Heart right ventricle (tissue), 16 donors: Measurements from ENCODE around the gene GIPC3. TPM values are rescaled to one million over a fixed set of nuclear protein-coding genes. Genes with fewer than 3 reads are reported as not detected.

Experiments
- ATAC-seq, 8 donors: fragments of 200-7000 bp; cut with Tn5 transposase; one replicate each; pipeline ENCODE4 v1.9.1; 2020; ENCODE audit warnings: mild to moderate bottlenecking in 8 of 8, moderate library complexity in 8 of 8, moderate number of reproducible peaks in 1 of 8
- DNase-seq, 2 donors: peaks; one replicate each; pipeline ENCODE4 v3.0.0-alpha.2; 2020
- H3K27ac ChIP-seq, 10 donors: fragments of 200-600 bp; sonication (generic) in 2 of 10; one replicate each; pipeline versions ENCODE4 v1.5.0 to v1.8.0; 2020 to 2022; ENCODE audit warnings: mild to moderate bottlenecking in 3 of 10
- H3K27me3 ChIP-seq, 7 donors: fragments of 200-600 bp; one replicate each; pipeline ENCODE4 v1.8.0; 2021 to 2022; ENCODE audit warnings: mild to moderate bottlenecking in 2 of 7
- H3K36me3 ChIP-seq, 9 donors: fragments of 200-600 bp; sonication (generic) in 1 of 9; one replicate each; pipeline versions ENCODE4 v1.5.0 to v1.8.0; 2020 to 2022; ENCODE audit warnings: mild to moderate bottlenecking in 2 of 9
- H3K4me1 ChIP-seq, 9 donors: fragments of 200-600 bp; sonication (generic) in 1 of 9; one replicate each; pipeline versions ENCODE4 v1.5.0 to v1.8.0; 2020 to 2022; ENCODE audit warnings: mild to moderate bottlenecking in 4 of 9
- H3K4me3 ChIP-seq, 10 donors: fragments of 200-600 bp; sonication (generic) in 2 of 10; one replicate each; pipeline versions ENCODE4 v1.5.0 to v1.8.0; 2020 to 2022; ENCODE audit warnings: mild to moderate bottlenecking in 7 of 10, moderate library complexity in 2 of 10
- H3K9me3 ChIP-seq, 11 donors: fragments of 200-600 bp in 10 of 11; sonication (generic) in 2 of 11; one replicate each; pipeline versions ENCODE4 v1.5.0 to v1.8.0; 2013 to 2022; ENCODE audit warnings: mild to moderate bottlenecking in 2 of 11, control low read depth in 1 of 11, moderate library complexity in 1 of 11
- WGBS, 2 donors: extraction: QIAGEN DNeasy Blood & Tissue Kit; methylation state at CpG; one replicate each; pipeline ENCODE4 v1.1.7; 2013; ENCODE audit warnings: inconsistent platforms in 1 of 2; 5-methylcytosine and 5-hydroxymethylcytosine counted together
- intact Hi-C, 10 donors: fragments of 100-400 bp; cut with DNase I; formaldehyde crosslinking; loops; one replicate each; pipeline versions ENCODE4 v1.11.1 to v1.14.2; 2022
- polyA plus RNA-seq, 2 donors: library from polyadenylated mRNA; stranded (reverse); fragments of 200-250 nt; gene quantifications; one replicate each; pipeline ENCODE4 v1.2.3, GENCODE V29; 2013
- total RNA-seq, 10 donors: library from RNA; stranded (reverse); fragmentation: NEBNext Ultra II Directional in 3 of 10; extraction: Animal tissue kit (Norgen Biotek cat#: 25700) in 3 of 10; gene quantifications; one replicate each; pipeline versions ENCODE4 v1.2.1 to v1.2.4, GENCODE V29; 2021 to 2023
- TF ChIP-seq, protein P1 (sequence below), 9 donors: fragments of 200-600 bp; sonication (generic) in 2 of 9; IDR thresholded peaks; one replicate each; pipeline versions ENCODE4 v1.5.0 to v1.8.0; 2021 to 2022; ENCODE audit warnings: antibody characterized with exemption in 9 of 9, mild to moderate bottlenecking in 5 of 9, moderate library complexity in 1 of 9
- donor health status: Arrhythmogenic right ventricular cardiomyopathy.
- donor health status: ischemic (EF 13 %, LVEDD 7.1; RV severe dilation, severe dysfunction).
- donor health status: healthy with polysubstance abuse.
- donor health status: DM: no; HTN: yes; CAD: no.
- donor health status: DM: no; HTN: no; CAD: no.
- donor health status: ischemic (EF 25% LVEDD 6.9; RV normal size, moderate dysfunction).
- donor health status: ischemic (EF 25% LVEDD 5.7; RV mildly dilated, moderate dysfunction).
- donor health status: healthy.
- donor health status: DM: yes; HTN: yes; CAD: no.
- donor health status: Ischemic cardiomyopathy.
- donor health status: ischemic (EF 35%, LVEDD 5.7; RV mildly dilated, moderate dysfunction).
- donor health status: nonischemic (EF 11% LVEDD 7.7; RV severe dilation, severe dysfunction).
- donor health status: DM: yes; HTN: yes; CAD: no.
- donor health status: PGD.
- donor health status: ischemic (EF 29% LVEDD 5.4; RV normal size, mild dysfunction).
- donor health status: nonischemic (EF 23%, LVEDD 6.1; RV moderate dilation, normal function).

GIPC3 gene
- total and polyA plus RNA-seq, 12 donors = 0.90 to 2.8 (median 2.1) TPM

DNA sequence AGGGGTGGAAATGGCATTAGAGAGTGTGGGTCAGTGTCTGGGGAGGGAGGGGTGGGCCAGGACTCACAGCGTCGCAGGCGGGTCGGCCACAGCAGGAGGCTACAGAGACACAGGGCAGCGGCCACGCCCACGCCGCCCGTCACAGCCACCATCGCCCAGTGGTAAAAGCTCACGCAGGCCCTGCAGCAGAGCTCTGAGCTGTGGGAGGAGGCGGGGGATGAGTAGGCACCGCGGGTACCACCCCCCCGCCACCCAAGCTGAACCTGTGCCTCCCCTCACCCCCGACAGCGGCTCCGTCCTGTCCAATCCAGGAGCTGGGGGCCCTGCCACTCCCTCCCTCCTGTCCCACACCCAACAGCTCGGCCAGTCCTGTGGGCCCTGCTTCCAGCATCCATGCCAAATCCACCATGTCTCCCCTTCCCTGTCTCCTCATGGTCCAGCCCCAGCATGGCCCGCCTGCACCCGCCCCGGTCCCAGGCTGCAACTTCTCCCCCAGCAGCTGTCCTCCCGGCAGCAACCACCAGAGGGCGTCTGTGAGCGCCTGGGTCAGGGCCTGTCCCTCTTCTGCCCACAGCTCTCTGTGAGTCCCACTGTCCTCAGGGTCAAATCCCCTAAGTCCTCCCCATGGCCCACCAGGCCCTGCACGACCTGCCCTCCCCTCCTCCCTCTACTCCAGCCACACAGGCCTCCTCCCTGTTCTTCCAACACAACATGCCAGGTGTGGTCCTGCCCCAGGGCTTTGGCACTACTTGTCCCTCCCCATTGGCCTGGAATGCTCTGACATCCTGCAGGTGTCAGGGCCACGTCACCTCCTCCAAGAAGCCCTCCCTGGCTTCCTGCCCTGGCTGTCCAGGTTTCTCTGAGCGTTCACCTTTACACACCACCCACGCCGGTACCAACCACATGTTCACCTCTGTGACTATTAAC lies 40.3 kb upstream of the GIPC3 start:
- peaks cover 0 to 61% (median 0%) of the 10 kb centered on the region in 9 donors for H3K36me3 ChIP-seq

DNA sequence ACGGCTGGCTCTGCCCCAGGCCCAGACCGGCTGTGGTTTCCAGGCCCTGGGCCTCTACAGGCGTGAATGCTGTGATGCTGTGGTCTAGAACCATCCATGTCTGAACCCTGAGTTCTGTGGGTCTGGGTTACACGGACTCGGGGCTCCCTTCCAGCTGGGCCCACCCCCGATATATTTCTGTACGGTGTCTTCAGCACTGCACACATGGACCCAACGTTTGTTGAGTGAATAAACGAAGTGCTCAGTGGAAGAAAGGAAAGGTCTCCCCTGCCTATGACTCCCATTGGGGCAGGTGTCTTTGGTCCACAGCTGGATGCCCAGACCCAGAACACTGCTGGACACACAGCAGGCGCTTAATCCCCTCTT lies 39.6 kb upstream of the GIPC3 start:
- TF ChIP-seq, protein P1, sequence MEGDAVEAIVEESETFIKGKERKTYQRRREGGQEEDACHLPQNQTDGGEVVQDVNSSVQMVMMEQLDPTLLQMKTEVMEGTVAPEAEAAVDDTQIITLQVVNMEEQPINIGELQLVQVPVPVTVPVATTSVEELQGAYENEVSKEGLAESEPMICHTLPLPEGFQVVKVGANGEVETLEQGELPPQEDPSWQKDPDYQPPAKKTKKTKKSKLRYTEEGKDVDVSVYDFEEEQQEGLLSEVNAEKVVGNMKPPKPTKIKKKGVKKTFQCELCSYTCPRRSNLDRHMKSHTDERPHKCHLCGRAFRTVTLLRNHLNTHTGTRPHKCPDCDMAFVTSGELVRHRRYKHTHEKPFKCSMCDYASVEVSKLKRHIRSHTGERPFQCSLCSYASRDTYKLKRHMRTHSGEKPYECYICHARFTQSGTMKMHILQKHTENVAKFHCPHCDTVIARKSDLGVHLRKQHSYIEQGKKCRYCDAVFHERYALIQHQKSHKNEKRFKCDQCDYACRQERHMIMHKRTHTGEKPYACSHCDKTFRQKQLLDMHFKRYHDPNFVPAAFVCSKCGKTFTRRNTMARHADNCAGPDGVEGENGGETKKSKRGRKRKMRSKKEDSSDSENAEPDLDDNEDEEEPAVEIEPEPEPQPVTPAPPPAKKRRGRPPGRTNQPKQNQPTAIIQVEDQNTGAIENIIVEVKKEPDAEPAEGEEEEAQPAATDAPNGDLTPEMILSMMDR (IDR thresholded peaks at IDR 0.05) = no peak
- H3K27ac ChIP-seq = no peak overlapping the region
- intact Hi-C loops = loop anchor here in 9 of 10 donors (1.0 to 10.0 kb wide), 6 partner anchors 69 to 162 kb away; partner anchors contain the start of genes TJP3 (in 4 of the 9) and PIP5K1C (in 3 of the 9)
- ATAC-seq (no peak), DNase-seq (no peak)
- peaks cover 0 to 17% (median 0%) of the 10 kb centered on the region in 9 donors for H3K4me1 ChIP-seq
- 81 to 87% methylated on average over 10 of the region's 10 CpGs for WGBS, 2 donors
- H3K36me3 ChIP-seq = peaks cover 0 to 63% (median 0%) of the 10 kb centered on the region in 9 donors
- no peak overlapping the region for H3K4me3 ChIP-seq
- no peaks in the 10 kb centered on the region for H3K27me3 ChIP-seq
- no peaks in the 10 kb centered on the region for H3K9me3 ChIP-seq

More for the DNA sequence above, 40.3 kb upstream of the GIPC3 start:
- WGBS, 2 donors = 68 to 69% methylated on average over 29 to 30 of the region's 30 CpGs
- Histone ChIP-seq H3K4me1 (peaks cover 0 to 17% (median 0%) of the 10 kb centered on the region in 9 donors), H3K9me3 (no peaks in the 10 kb centered on the region), H3K4me3 (no peak overlapping the region), H3K27me3 (no peaks in the 10 kb centered on the region), H3K27ac (no peak overlapping the region)
- ATAC-seq (peak; percentile 51 to 72 (median 68)), DNase-seq (peak; percentile 64 to 83)
- intact Hi-C loops = loop anchor here in 9 of 10 donors (1.0 to 10.0 kb wide), 7 partner anchors 70 to 162 kb away; partner anchors contain the start of genes TJP3 (in 4 of the 9), PIP5K1C (in 3 of the 9) and CACTIN (in 1 of the 9)
- TF ChIP-seq, protein P1 (IDR thresholded peaks at IDR 0.05) = peak; percentile 87 to 98 (median 92)

DNA sequence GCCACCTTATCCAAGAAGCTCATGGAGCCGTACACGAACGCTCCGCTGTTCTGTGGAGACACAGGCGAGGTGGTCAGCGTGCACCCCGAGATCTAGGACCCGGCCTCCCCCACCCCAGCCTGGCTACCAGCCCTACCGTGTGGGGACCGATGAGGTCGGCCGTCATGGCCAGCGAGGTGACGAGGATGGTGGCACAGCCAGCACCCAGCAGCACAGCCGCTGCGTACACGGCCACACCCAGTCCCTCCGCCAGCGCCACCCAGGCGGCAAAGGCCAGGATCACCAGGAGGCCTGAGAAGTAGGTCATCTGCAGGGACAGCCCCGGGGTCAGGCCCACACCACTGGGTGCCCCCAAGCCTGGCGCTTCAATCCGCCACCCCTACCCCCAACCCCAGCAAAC lies 39.2 kb upstream of the GIPC3 start:
- intact Hi-C loops = loop anchor here in 7 of 10 donors (5.0 to 10.0 kb wide), 4 partner anchors 69 to 161 kb away; partner anchors contain the start of genes TJP3 (in 4 of the 7) and PIP5K1C (in 3 of the 7)

DNA sequence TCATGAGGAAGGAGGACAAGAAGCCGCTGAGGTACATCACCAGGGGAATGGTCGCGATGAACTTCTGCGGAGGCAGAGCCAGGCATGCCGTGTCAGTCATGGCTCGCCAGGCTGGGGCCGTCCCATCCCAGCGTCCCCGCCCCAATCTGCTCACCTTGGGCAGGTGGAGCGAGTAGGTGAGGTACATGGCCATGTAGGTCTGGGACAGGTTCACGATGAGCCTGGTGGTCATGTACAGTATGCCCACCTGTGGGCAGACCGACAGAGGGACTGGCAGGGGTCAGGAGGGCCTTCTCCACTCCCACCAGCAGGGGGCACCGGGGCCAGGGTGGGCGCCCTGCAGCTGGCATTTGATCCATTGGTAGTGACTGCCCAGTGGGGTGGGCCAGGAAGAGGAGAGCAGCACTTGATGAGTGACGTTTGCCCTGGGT lies 38.0 kb upstream of the GIPC3 start:
- 89 to 90% methylated on average over 15 of the region's 15 CpGs for WGBS, 2 donors
- H3K36me3 ChIP-seq = peaks cover 0 to 64% (median 0%) of the 10 kb centered on the region in 9 donors

More for the DNA sequence above, 39.2 kb upstream of the GIPC3 start:
- DNase-seq (no peak), ATAC-seq (no peak)
- Histone ChIP-seq H3K4me1 (peaks cover 0 to 17% (median 0%) of the 10 kb centered on the region in 9 donors), H3K36me3 (peaks cover 0 to 68% (median 0%) of the 10 kb centered on the region in 9 donors), H3K27me3 (no peaks in the 10 kb centered on the region), H3K4me3 (no peak overlapping the region), H3K27ac (no peak overlapping the region), H3K9me3 (no peaks in the 10 kb centered on the region)
- 92 to 95% methylated on average over 23 of the region's 23 CpGs for WGBS, 2 donors
- TF ChIP-seq, protein P1 (IDR thresholded peaks at IDR 0.05) = no peak

More for the DNA sequence above, 38.0 kb upstream of the GIPC3 start:
- intact Hi-C loops = loop anchor here in 7 of 10 donors (5.0 to 10.0 kb wide), 4 partner anchors 67 to 160 kb away; partner anchors contain the start of genes TJP3 (in 4 of the 7) and PIP5K1C (in 3 of the 7)
- Histone ChIP-seq H3K4me3 (no peak overlapping the region), H3K9me3 (no peaks in the 10 kb centered on the region), H3K27me3 (no peaks in the 10 kb centered on the region), H3K27ac (no peak overlapping the region), H3K4me1 (peaks cover 0 to 18% (median 0%) of the 10 kb centered on the region in 9 donors)
- DNase-seq (no peak), ATAC-seq (no peak)
- TF ChIP-seq, protein P1 (IDR thresholded peaks at IDR 0.05) = peak; percentile 17 to 62 (median 48)
